NB4 (cell line): ENCODE results near the gene WSB1.

Experiments used
- MYC ChIP-seq: IDR thresholded peaks from 2 replicates; pipeline ENCODE4 v1.6.1; 2011; ENCODE audit warnings: low read depth, low read length
- POLR2A ChIP-seq: IDR thresholded peaks from 2 replicates; pipeline ENCODE4 v1.6.1; 2011; ENCODE audit warnings: mild to moderate bottlenecking; ENCODE audit not compliant: insufficient read length; ENCODE audit errors: extremely low read depth
- TF ChIP-seq, protein P1 (sequence below): IDR thresholded peaks from one replicate; pipeline ENCODE4 v1.5.1; 2012; ENCODE audit warnings: low read depth, low read length
- TF ChIP-seq, protein P2 (sequence below): IDR thresholded peaks from 2 replicates; pipeline ENCODE4 v1.6.1; 2011; ENCODE audit warnings: low read depth, low read length

DNA sequence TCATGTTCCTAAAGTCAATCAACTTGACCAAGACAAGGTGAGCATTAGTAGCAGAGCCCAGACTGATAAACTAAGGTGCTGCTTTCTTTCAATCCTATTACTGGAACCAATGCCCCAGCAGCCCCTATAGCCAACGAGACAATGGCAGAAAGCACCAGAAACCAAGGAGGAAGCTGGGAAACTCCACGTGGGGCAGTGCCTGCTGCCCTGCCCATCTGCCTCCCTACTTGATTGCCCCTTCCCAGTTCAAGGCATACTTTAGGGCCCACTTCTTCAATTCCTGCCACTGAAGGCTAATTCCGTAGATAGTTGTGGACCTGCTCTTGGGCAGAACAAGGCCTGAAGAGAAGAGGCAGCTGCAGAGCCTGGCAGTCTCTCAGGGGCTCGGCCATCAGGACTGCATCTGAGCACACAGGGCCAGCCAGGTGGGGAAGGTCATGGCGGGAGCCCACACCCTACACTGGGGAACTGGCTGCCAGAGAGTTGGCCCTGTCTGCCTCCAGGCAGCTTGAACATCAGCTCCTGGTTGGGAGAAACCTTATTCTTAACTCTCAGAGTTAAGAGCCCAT, 30.9 kb downstream of the WSB1 start:
- TF ChIP-seq, protein P1, sequence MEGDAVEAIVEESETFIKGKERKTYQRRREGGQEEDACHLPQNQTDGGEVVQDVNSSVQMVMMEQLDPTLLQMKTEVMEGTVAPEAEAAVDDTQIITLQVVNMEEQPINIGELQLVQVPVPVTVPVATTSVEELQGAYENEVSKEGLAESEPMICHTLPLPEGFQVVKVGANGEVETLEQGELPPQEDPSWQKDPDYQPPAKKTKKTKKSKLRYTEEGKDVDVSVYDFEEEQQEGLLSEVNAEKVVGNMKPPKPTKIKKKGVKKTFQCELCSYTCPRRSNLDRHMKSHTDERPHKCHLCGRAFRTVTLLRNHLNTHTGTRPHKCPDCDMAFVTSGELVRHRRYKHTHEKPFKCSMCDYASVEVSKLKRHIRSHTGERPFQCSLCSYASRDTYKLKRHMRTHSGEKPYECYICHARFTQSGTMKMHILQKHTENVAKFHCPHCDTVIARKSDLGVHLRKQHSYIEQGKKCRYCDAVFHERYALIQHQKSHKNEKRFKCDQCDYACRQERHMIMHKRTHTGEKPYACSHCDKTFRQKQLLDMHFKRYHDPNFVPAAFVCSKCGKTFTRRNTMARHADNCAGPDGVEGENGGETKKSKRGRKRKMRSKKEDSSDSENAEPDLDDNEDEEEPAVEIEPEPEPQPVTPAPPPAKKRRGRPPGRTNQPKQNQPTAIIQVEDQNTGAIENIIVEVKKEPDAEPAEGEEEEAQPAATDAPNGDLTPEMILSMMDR = no peak
- TF ChIP-seq POLR2A = no peak
- TF ChIP-seq, protein P2, sequence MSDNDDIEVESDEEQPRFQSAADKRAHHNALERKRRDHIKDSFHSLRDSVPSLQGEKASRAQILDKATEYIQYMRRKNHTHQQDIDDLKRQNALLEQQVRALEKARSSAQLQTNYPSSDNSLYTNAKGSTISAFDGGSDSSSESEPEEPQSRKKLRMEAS = no peak
- no peak for TF ChIP-seq MYC
